Smooth muscle cell (in vitro differentiated cells): ENCODE data around the gene REG4. TPM values are rescaled to one million over a fixed set of nuclear protein-coding genes. Genes with fewer than 3 reads are reported as not detected.

Experiments used
- DNase-seq: peaks from one replicate; lab custom pipeline; 2025; ENCODE audit not compliant: unreplicated experiment; lab: John Stamatoyannopoulos, UW
- H2AFZ ChIP-seq: fragments of 200-600 bp; sonication (generic); 2 replicates; pipeline ENCODE4 v1.6.0; 2016; ENCODE audit warnings: antibody characterized with exemption, low read depth, mild to moderate bottlenecking
- H3F3A ChIP-seq: fragments of 200-600 bp; sonication (generic); 2 replicates; pipeline ENCODE4 v1.6.0; 2017; ENCODE audit warnings: antibody characterized with exemption, low read depth
- H3K27ac ChIP-seq: fragments of 200-600 bp; sonication (generic); 2 replicates; pipeline ENCODE4 v1.5.1; 2016; ENCODE audit warnings: low read depth, mild to moderate bottlenecking
- H3K27me3 ChIP-seq: fragments of 200-600 bp; sonication (generic); 2 replicates; pipeline ENCODE4 v1.6.1; 2016; ENCODE audit warnings: low read depth, mild to moderate bottlenecking
- H3K36me3 ChIP-seq: fragments of 200-600 bp; sonication (generic); 2 replicates; pipeline ENCODE4 v1.5.1; 2016; ENCODE audit warnings: low read depth
- H3K4me1 ChIP-seq: fragments of 200-600 bp; sonication (generic); 2 replicates; pipeline ENCODE4 v1.5.1; 2016; ENCODE audit warnings: low read depth
- H3K4me2 ChIP-seq: fragments of 200-600 bp; sonication (generic); 2 replicates; pipeline ENCODE4 v1.6.0; 2016; ENCODE audit warnings: mild to moderate bottlenecking
- H3K4me3 ChIP-seq: fragments of 200-600 bp; sonication (generic); 2 replicates; pipeline ENCODE4 v1.5.1; 2016; ENCODE audit warnings: mild to moderate bottlenecking
- H3K79me2 ChIP-seq: fragments of 200-600 bp; sonication (generic); 2 replicates; pipeline ENCODE4 v1.6.0; 2016; ENCODE audit warnings: low read depth, mild to moderate bottlenecking
- H3K9ac ChIP-seq: fragments of 200-600 bp; sonication (generic); 2 replicates; pipeline ENCODE4 v1.6.0; 2016; ENCODE audit warnings: low read depth
- H3K9me3 ChIP-seq: fragments of 200-600 bp; sonication (generic); replicated peaks from 2 replicates; pipeline ENCODE4 v1.5.1; 2016; ENCODE audit warnings: low read depth
- H4K20me1 ChIP-seq: fragments of 200-600 bp; sonication (generic); 2 replicates; pipeline ENCODE4 v1.6.0; 2016; ENCODE audit warnings: low read depth
- WGBS: methylation state at CpG from one replicate; pipeline ENCODE4 v1.1.7; 2016; ENCODE audit warnings: low lambda C conversion rate; 5-methylcytosine and 5-hydroxymethylcytosine counted together
- polyA plus RNA-seq: library from polyadenylated mRNA; unstranded; fragments of >200 nt; fragmentation: Nextera tagmentation; extraction: Ambion mirVana; gene quantifications from 2 replicates; pipeline ENCODE4 v1.2.1, GENCODE V29; 2016
- total RNA-seq: library from RNA; depleted of rRNA; stranded (reverse); fragments of >200 nt; gene quantifications from 2 replicates; pipeline ENCODE4 v1.2.3, GENCODE V29; 2014
- TF ChIP-seq, protein P1 (sequence below): fragments of 200-600 bp; sonication (generic); IDR thresholded peaks from 2 replicates; pipeline ENCODE4 v1.5.1; 2017; ENCODE audit warnings: borderline replicate concordance, mild to moderate bottlenecking, antibody characterized with exemption; ENCODE audit not compliant: insufficient read depth, poor library complexity, severe bottlenecking

The REG4 gene
- total and polyA plus RNA-seq, 2 experiments from 2014 or later, result not detected

DNA sequence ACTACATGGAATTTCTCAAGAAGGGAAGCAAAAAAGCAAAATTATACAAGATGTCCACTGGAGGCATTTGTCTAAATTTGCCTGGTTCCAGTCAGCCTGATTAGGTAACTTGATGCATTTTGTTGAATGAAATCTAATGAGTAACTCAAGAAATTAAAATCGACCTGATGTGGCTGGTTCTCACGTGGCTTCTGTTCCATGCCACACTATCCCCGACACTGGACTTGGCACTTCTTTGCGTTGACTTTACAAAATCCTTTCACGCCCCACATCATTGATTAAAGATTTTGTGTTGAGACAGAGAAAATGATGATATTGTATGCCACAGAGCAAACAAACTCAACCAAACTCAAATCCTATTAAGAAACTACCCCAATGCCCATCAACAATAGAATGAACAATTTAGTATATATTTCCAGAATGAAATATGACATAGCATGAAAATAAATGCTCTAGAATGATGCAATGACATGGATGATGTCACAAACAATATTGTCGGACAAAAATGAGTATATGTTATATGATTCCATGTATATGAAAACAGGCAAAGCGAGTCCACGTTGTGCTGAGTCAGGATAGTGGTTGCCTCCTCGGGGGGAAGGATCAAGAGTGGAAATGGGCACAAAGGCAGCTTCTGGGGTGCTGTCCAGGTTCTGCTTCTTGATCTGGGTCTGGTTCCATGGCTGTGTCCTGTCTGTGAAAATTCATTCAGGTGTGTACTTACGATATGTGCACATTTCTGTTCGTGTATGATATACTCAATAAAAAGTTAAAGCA is 29.6 kb downstream of the REG4 start:
- no peak for DNase-seq
- 95% methylated on average over 11 of the region's 11 CpGs for WGBS
- Histone ChIP-seq H3K27me3 (no peaks in the 10 kb centered on the region), H3K4me1 (peaks cover 26% of the 10 kb centered on the region), H4K20me1 (no peaks in the 10 kb centered on the region), H3K27ac (no peak overlapping the region), H3F3A (peaks cover 12% of the 10 kb centered on the region), H3K9ac (no peak overlapping the region), H3K36me3 (no peaks in the 10 kb centered on the region), H3K4me3 (no peak overlapping the region), H3K79me2 (no peaks in the 10 kb centered on the region), H3K4me2 (no peak overlapping the region), H3K9me3 (no peaks in the 10 kb centered on the region), H2AFZ (no peak overlapping the region)
- TF ChIP-seq, protein P1, sequence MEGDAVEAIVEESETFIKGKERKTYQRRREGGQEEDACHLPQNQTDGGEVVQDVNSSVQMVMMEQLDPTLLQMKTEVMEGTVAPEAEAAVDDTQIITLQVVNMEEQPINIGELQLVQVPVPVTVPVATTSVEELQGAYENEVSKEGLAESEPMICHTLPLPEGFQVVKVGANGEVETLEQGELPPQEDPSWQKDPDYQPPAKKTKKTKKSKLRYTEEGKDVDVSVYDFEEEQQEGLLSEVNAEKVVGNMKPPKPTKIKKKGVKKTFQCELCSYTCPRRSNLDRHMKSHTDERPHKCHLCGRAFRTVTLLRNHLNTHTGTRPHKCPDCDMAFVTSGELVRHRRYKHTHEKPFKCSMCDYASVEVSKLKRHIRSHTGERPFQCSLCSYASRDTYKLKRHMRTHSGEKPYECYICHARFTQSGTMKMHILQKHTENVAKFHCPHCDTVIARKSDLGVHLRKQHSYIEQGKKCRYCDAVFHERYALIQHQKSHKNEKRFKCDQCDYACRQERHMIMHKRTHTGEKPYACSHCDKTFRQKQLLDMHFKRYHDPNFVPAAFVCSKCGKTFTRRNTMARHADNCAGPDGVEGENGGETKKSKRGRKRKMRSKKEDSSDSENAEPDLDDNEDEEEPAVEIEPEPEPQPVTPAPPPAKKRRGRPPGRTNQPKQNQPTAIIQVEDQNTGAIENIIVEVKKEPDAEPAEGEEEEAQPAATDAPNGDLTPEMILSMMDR, result no peak

DNA sequence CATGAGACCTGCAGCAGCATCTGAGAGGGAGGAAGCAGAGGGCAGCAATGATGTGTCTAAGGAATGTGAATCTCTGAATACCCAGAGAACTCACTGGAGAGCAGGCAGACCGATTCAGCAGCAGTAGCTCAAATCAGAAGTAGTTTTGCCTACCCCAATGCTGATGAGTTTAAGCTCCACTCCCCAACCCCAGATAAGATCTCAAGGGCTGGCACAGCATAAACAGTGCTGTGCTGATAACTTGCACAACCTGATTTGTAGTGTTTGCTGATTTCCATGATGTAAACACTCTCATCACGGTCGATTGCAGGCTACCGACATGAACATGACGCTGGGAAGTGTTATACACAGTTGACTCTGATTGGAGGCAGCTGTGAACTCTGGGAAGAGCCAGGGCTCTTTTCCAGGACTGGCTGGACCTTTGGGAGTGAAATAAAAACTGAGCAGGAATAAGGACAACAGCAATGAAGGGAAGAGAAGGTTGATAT is 31.3 kb downstream of the REG4 start:
- DNase-seq, result no peak
- peaks cover 16% of the 10 kb centered on the region for H3K4me1 ChIP-seq
- H3K9me3 ChIP-seq, result no peaks in the 10 kb centered on the region
- no peaks in the 10 kb centered on the region for H3K36me3 ChIP-seq
- WGBS, result 5% methylated on average over 5 of the region's 5 CpGs
- TF ChIP-seq, protein P1, result no peak
- H3K9ac ChIP-seq, result no peak overlapping the region
- no peak overlapping the region for H3K27ac ChIP-seq
- no peaks in the 10 kb centered on the region for H4K20me1 ChIP-seq
- H3F3A ChIP-seq, result peaks cover 6% of the 10 kb centered on the region
- no peaks in the 10 kb centered on the region for H3K79me2 ChIP-seq
- peak overlapping the region; percentile 85 for H2AFZ ChIP-seq
- no peaks in the 10 kb centered on the region for H3K27me3 ChIP-seq
- peak overlapping the region; percentile 35 for H3K4me2 ChIP-seq
- H3K4me3 ChIP-seq, result peak overlapping the region; percentile 14

DNA sequence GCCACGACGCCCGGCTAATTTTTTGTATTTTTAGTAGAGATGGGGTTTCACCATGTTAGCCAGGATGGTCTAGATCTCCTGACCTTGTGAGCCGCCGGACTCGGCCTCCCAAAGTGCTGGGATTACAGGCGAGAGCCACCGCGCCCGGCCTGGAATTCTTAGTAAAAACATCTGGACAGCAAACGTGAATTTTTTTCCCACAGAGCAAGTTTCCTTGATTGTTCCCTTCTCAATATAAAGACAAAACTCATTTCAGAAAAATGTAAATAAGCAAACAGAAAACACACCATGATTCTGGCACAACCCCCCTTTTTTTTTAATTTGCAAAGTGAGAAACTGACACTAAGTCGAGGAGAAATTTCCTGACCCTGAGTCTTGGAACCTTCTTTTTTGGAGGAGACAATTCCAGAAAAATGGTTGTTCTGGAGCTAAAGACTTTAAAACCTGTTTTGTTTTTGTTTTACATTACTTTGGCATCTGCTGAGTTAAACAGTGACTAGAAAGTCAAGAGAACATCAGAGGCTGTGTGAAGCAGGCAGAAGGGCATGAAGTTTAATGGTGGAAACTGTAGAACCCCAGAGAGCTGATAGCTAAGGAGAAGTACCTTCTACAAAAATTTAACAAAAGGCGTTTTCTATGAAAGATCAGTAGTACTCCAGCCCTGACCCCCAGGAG is 32.2 kb downstream of the REG4 start:
- Histone ChIP-seq H3K4me3 (no peak overlapping the region), H3F3A (peaks cover under 1% of the 10 kb centered on the region), H3K27ac (no peak overlapping the region), H3K9ac (no peak overlapping the region), H2AFZ (peak overlapping the region; percentile 40), H3K27me3 (no peaks in the 10 kb centered on the region), H3K36me3 (no peaks in the 10 kb centered on the region), H3K9me3 (no peaks in the 10 kb centered on the region), H3K79me2 (no peaks in the 10 kb centered on the region), H4K20me1 (no peaks in the 10 kb centered on the region), H3K4me2 (no peak overlapping the region), H3K4me1 (peaks cover 21% of the 10 kb centered on the region)
- 94% methylated on average over 13 of the region's 13 CpGs for WGBS
- TF ChIP-seq, protein P1, result no peak
- no peak for DNase-seq
